Fibroblast of lung (primary cell): ENCODE measurements around the gene ABHD17C. TPM values are rescaled to one million over a fixed set of nuclear protein-coding genes. Genes with fewer than 3 reads are reported as not detected.
A peak's percentile ranks its signal among the peaks of the same experiment; 100 is the strongest.
"Not testable (repeated sequence)": the region's sequence is repeated elsewhere in the genome, so short reads cannot be mapped to it uniquely, and the experiment has no call there.

ENCODE experiments used
- DNase-seq, 2 donors: peaks; one replicate each; pipeline versions ENCODE4 v3.0.0 to v3.0.0-alpha.2; 2010; ENCODE audit warnings: low read depth in 2 of 2
- H2AFZ ChIP-seq: 2 replicates; pipeline ENCODE4 v1.5.1; 2012; ENCODE audit warnings: low read length, control low read depth, inconsistent platforms
- H3K27ac ChIP-seq: 2 replicates; pipeline ENCODE4 v1.5.1; 2011; ENCODE audit warnings: low read length, control low read depth; ENCODE audit not compliant: insufficient read depth
- H3K27me3 ChIP-seq: 2 replicates; pipeline ENCODE4 v1.5.1; 2011; ENCODE audit warnings: mild to moderate bottlenecking, low read length; ENCODE audit not compliant: control insufficient read depth, insufficient read depth
- H3K36me3 ChIP-seq: 2 replicates; pipeline ENCODE4 v1.5.1; 2011; ENCODE audit warnings: low read length; ENCODE audit not compliant: control insufficient read depth, insufficient read depth
- H3K4me1 ChIP-seq: 2 replicates; pipeline ENCODE4 v1.5.1; 2011; ENCODE audit warnings: low read length; ENCODE audit not compliant: control insufficient read depth, insufficient read depth; ENCODE audit errors: extremely low read depth
- H3K4me2 ChIP-seq: 2 replicates; pipeline ENCODE4 v1.5.1; 2011; ENCODE audit warnings: low read length, control low read depth; ENCODE audit not compliant: insufficient read depth; ENCODE audit errors: extremely low read depth
- H3K4me3 ChIP-seq, 4 experiments: fragments of 200-600 bp in 1 of 4; sonication (generic) in 1 of 4; replicated peaks in 1 of 4; 2 replicates each; pipeline ENCODE4 v1.5.1; 2011 to 2016; ENCODE audit warnings: low read length in 4 of 4, low read depth in 3 of 4, mild to moderate bottlenecking in 3 of 4, control low read depth in 2 of 4, inconsistent platforms in 1 of 4, mixed read lengths in 1 of 4; ENCODE audit not compliant: insufficient read depth in 1 of 4; ENCODE audit errors: control extremely low read depth in 1 of 4
- H3K79me2 ChIP-seq: 2 replicates; pipeline ENCODE4 v1.5.1; 2012; ENCODE audit warnings: mild to moderate bottlenecking, low read length, inconsistent platforms; ENCODE audit not compliant: control insufficient read depth, insufficient read depth
- H3K9ac ChIP-seq: 2 replicates; pipeline ENCODE4 v1.5.1; 2011; ENCODE audit warnings: mild to moderate bottlenecking, low read length, control low read depth; ENCODE audit not compliant: insufficient read depth
- H3K9me3 ChIP-seq: 2 replicates; pipeline ENCODE4 v1.5.1; 2012; ENCODE audit warnings: low read depth, low read length; ENCODE audit not compliant: control insufficient read depth, insufficient read depth
- H4K20me1 ChIP-seq: 2 replicates; pipeline ENCODE4 v1.5.1; 2011; ENCODE audit warnings: low read length; ENCODE audit not compliant: control insufficient read depth, insufficient read depth; ENCODE audit errors: extremely low read depth
- EZH2 ChIP-seq: IDR thresholded peaks from 2 replicates; pipeline ENCODE4 v1.5.1; 2012; ENCODE audit warnings: low read length, control low read depth, mild to moderate bottlenecking; ENCODE audit errors: missing control alignments
- polyA minus RNA-seq: library from RNA; depleted of rRNA, polyadenylated mRNA; stranded (reverse); fragments of >200 nt; gene quantifications from 2 replicates; pipeline ENCODE4 v1.2.3, GENCODE V29; 2011; ENCODE audit warnings: low replicate concordance
- polyA plus RNA-seq, 2 donors: library from polyadenylated mRNA; depleted of rRNA in 1 of 2; stranded (reverse) in 1 of 2; unstranded in 1 of 2; fragments of >200 nt; gene quantifications; 2 replicates each; pipeline ENCODE4 v1.2.1, GENCODE V29; 2011 to 2012; ENCODE audit warnings: missing spikeins in 1 of 2
- total RNA-seq: library from RNA; depleted of rRNA; stranded (reverse); fragments of >200 nt; gene quantifications from 2 replicates; pipeline ENCODE4 v1.2.1, GENCODE V29; 2014
- TF ChIP-seq, protein P1 (sequence below), 2 donors: IDR thresholded peaks in 1 of 2; conservative IDR thresholded peaks in 1 of 2; 1 replicate in 1 of 2; 2 replicates in 1 of 2; pipeline ENCODE4 v1.5.1; 2011 to 2012; ENCODE audit warnings: low read length in 2 of 2, control low read depth in 1 of 2, inconsistent platforms in 1 of 2, low read depth in 1 of 2, mild to moderate bottlenecking in 1 of 2

ABHD17C gene
- total RNA-seq: 9.8 and 14.0 TPM in 2 replicates
- 38.2 and 38.7 TPM in 2 replicates for polyA plus RNA-seq
- 23.5 and 25.7 TPM in 2 replicates for polyA plus RNA-seq (2012)
- 7.6 and 35.5 TPM in 2 replicates for polyA minus RNA-seq

DNA sequence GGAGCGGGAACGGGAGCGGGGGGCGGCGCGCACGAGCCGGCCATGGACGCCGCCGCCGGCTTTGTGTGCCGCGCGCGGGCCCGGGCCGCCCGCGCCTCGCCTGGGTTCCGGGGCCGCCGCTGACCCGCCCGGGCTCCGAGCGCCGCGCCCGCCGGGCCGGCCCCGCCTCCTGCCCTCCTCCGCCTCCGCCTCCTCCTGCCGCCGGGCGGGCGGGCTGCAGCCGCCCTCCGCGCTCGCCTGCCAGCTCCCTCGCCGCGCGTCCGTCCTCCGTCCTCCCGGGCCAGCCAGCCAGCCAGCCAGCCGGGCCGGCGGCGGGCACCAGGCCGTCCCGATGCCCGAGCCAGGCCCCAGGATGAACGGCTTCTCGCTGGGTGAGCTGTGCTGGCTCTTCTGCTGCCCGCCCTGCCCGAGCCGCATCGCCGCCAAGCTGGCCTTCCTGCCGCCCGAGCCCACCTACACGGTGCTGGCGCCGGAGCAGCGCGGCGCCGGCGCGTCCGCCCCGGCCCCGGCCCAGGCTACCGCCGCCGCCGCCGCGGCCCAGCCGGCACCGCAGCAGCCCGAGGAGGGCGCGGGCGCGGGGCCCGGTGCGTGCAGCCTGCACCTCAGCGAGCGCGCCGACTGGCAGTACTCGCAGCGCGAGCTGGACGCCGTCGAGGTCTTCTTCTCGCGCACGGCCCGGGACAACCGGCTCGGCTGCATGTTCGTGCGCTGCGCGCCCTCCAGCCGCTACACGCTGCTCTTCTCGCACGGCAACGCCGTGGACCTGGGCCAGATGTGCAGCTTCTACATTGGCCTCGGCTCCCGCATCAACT is at the start of gene ABHD17C:
Gene ABHD17C, plus strand, starts transcription at position 212 of the 812 bp plus-strand sequence. Its CDS starts 120 bp downstream, at position 332.
- H3K9me3 ChIP-seq: no peaks in the 10 kb centered on the region

DNA sequence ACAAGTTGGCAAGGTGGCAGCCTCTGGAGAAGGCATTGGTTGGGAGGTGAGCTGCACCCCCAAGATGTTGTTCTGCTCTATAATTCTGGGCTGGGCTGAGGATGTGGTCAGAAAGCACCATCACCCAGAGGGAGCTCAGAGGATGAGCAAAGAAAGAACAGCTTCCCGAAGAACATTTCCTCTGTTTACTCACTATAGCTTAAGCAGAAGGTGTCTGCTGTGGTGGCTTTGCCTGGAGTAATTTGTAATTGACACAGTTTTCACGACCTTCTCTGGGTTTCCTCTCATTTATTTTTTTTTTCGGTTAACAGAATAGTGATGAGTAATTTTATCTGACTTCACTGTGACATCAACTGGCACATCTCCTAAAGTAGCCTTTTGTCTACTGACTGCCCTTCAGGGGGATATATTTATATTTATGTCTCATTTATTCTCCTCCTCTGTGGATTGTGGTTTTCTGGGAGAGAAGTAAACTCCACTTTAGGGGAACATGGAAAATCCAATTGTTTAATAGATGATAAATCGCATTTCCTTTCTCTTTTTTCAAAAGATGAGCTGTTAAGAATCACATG is 49.5 kb upstream of the ABHD17C start:
- no peaks in the 10 kb centered on the region for H3K79me2 ChIP-seq
- H3K4me1 ChIP-seq: no peaks in the 10 kb centered on the region
- TF ChIP-seq, protein P1, sequence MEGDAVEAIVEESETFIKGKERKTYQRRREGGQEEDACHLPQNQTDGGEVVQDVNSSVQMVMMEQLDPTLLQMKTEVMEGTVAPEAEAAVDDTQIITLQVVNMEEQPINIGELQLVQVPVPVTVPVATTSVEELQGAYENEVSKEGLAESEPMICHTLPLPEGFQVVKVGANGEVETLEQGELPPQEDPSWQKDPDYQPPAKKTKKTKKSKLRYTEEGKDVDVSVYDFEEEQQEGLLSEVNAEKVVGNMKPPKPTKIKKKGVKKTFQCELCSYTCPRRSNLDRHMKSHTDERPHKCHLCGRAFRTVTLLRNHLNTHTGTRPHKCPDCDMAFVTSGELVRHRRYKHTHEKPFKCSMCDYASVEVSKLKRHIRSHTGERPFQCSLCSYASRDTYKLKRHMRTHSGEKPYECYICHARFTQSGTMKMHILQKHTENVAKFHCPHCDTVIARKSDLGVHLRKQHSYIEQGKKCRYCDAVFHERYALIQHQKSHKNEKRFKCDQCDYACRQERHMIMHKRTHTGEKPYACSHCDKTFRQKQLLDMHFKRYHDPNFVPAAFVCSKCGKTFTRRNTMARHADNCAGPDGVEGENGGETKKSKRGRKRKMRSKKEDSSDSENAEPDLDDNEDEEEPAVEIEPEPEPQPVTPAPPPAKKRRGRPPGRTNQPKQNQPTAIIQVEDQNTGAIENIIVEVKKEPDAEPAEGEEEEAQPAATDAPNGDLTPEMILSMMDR (conservative IDR thresholded peaks at IDR 0.05 in 1 of 2, IDR thresholded peaks at IDR 0.05 in 1 of 2; ENCODE audit: low read depth in 1 of 2, low read length in 2 of 2): no peak
- no peak for TF ChIP-seq EZH2
- H3K4me2 ChIP-seq: no peak overlapping the region
- H2AFZ ChIP-seq: no peak overlapping the region
- no peaks in the 10 kb centered on the region for H3K27me3 ChIP-seq
- no peak overlapping the region for H3K9ac ChIP-seq
- DNase-seq: peak in 1 of 2 donors; percentile 46
- no peaks in the 10 kb centered on the region for H3K36me3 ChIP-seq
- H3K4me3 ChIP-seq: no peak overlapping the region
- H3K9me3 ChIP-seq: no peaks in the 10 kb centered on the region
- no peaks in the 10 kb centered on the region for H4K20me1 ChIP-seq
- no peak overlapping the region for H3K27ac ChIP-seq

More for the DNA sequence above, at the start of gene ABHD17C:
- Histone ChIP-seq H3K27me3 (no peaks in the 10 kb centered on the region), H2AFZ (peak within 1 kb of the TSS; percentile 37), H3K9ac (peak within 1 kb of the TSS; percentile 79), H3K4me2 (peak within 1 kb of the TSS; percentile 92), H3K4me1 (peaks cover 2% of the 10 kb centered on the region), H4K20me1 (no peaks in the 10 kb centered on the region), H3K36me3 (peaks cover 4% of the 10 kb centered on the region), H3K27ac (peak within 1 kb of the TSS; percentile 45), H3K4me3 (peak within 1 kb of the TSS; percentile 64 to 85 (median 74)), H3K79me2 (peaks cover 45% of the 10 kb centered on the region)
- DNase-seq: peak; percentile 45 to 72
- TF ChIP-seq, protein P1 (conservative IDR thresholded peaks at IDR 0.05 in 1 of 2, IDR thresholded peaks at IDR 0.05 in 1 of 2; ENCODE audit: low read depth in 1 of 2, low read length in 2 of 2): no peak
- no peak for TF ChIP-seq EZH2

DNA sequence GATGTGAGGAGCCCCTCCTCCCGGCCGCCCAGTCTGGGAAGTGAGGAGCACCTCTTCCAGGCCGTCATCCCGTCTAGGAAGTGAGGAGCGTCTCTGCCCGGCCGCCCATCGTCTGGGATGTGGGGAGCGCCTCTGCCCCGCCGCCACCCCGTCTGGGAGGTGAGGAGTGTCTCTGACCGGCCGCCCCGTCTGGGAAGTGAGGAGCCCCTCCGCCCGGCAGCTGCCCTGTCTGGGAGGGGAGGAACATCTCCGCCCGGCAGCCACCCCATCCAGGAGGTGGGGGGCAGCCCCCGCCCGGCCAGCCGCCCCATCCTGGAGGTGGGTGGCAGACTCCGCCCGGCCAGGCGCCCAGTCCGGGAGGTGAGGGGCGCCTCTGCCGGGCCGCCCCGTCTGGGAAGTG is 47.7 kb upstream of the ABHD17C start:
- H3K4me1 ChIP-seq, H3K4me3 ChIP-seq, DNase-seq, H3K79me2 ChIP-seq, H3K9ac ChIP-seq, H4K20me1 ChIP-seq, H2AFZ ChIP-seq, H3K36me3 ChIP-seq, H3K9me3 ChIP-seq, H3K4me2 ChIP-seq, H3K27ac ChIP-seq, H3K27me3 ChIP-seq: not testable (repeated sequence)
